WI38 (cell line): Measurements from ENCODE around the gene BAIAP2.

Experiments
- H3K4me3 ChIP-seq: 2 replicates; pipeline ENCODE4 v1.5.1; 2011; ENCODE audit warnings: low read depth, mild to moderate bottlenecking, control low read depth, low read length
- CTCF ChIP-seq: IDR thresholded peaks from 2 replicates; pipeline ENCODE4 v1.5.1; 2012; ENCODE audit warnings: low read depth, mild to moderate bottlenecking, control low read depth, low read length

Gene BAIAP2

DNA sequence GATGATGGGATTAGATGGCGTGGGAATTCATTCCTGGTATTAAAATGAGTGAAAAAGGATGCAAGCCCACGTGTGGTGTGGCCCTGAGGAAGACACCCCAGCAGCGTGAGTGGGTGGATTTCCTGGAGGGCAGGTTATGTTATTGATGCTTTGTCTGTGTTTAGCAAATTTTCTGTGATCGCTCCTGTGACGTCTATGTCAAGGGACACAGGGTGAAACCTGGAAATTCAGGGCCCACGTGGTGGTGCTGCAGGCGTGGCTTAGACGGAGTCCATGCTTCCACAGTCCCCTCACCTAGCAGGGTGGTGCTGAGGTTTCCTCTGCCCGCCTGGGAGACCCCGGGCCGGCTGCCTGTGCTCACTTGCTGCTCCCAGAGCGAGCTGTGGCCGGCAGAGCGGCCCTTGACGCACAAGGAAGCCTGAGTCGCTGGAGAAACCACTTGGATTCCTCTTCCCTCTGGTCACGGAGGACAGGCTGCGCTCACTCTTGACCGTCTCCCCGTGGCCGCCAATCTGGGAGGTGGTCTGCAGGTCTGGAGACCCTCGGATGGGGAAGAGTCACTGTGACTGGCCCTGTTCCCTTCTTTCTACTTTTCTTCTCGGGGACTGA, 23.4 kb downstream of the BAIAP2 start:
- no peak overlapping the region for H3K4me3 ChIP-seq
- TF ChIP-seq CTCF: no peak

GRCh38 chr17:81059026-81059425, 24.1 kb downstream of the BAIAP2 start:
- H3K4me3 ChIP-seq: no peak overlapping the region
- no peak for TF ChIP-seq CTCF

DNA sequence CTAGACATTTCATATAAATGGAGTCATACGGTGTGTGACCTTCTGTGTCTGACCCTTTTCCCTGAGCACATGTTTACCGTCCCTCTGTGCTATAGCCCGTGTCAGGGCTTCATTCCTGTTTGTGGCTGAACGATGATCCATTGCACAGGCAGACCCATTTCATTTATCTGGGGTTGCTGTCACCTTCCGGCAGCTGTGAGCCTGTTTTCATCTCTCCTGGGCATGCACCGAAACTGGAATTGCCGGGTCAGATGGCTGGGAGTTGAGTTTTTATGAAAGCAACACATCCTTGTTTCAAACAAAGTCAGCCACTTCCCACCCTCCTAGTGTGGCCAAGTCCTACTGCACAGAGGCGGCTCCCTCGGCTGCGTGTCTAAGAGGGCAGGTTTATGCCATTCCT, 25.5 kb downstream of the BAIAP2 start:
- TF ChIP-seq CTCF: no peak
- no peak overlapping the region for H3K4me3 ChIP-seq

- no peak for TF ChIP-seq CTCF
- no peak overlapping the region for H3K4me3 ChIP-seq
These were observed 26.2 kb downstream of the BAIAP2 start for GRCh38 chr17:81061027-81061735.

GRCh38 chr17:81062014-81062780, 27.2 kb downstream of the BAIAP2 start:
- TF ChIP-seq CTCF: no peak

GRCh38 chr17:81063106-81064093, 28.4 kb downstream of the BAIAP2 start:
- no peak for TF ChIP-seq CTCF
- H3K4me3 ChIP-seq: no peak overlapping the region

More at GRCh38 chr17:81062014-81062780, 27.2 kb downstream of the BAIAP2 start:
- no peak overlapping the region for H3K4me3 ChIP-seq
